Measurements from ENCODE around the gene NLRC5.

DNA sequence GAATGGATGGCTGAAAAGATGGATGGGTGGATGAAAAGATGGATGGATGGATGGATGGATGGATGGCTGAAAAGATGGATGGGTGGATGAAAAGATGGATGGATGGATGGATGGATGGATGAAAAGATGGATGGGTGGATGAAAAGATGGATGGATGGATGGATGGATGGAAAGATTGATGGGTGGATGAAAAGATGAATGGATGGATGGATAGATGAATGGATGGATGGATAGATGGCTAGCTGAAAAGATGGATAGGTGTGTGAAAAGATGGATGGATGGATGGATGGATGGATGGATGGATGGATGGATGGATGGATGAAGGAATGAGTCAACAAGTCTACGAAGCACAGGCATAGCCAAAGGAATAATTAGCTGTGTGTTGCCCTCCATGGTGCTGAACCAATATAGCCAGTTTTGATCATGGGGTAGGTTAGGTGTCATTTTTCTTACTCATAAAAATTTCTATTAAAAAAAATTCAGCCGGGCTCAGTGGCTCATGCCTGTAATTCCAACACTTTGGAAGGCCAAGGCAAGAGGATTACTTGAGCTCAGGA, 41.1 kb downstream of the NLRC5 start:
- TF ChIP-seq CTCF (IDR thresholded peaks at IDR 0.05; ENCODE audit: borderline replicate concordance, extremely low read depth, low read length, poor library complexity, severe bottlenecking) = no peak
- TF ChIP-seq EZH2 (IDR thresholded peaks at IDR 0.05; ENCODE audit: borderline replicate concordance, low read depth, low read length, severe bottlenecking) = no peak

All from DND-41 (cell line).